ENCODE measurements around the gene ESPL1. TPM values are rescaled to one million over a fixed set of nuclear protein-coding genes. Genes with fewer than 3 reads are reported as not detected.

Gene ESPL1
- total RNA-seq, 2 experiments from 2014 or later, result 60.8 to 66.9 TPM

GRCh38 chr12:53265783-53266182 lies 2.3 kb upstream of the ESPL1 start:
- ChIA-PET POLR2A (no interaction called here), CTCF (interaction anchor here (0.8 to 6.8 kb wide), 7 partner anchors 14 to 69 kb away, joined by 3 to 113 read pairs (median 5); partner anchors contain the start of genes AAAS and PFDN5)
- peaks cover 26% of the 10 kb centered on the region for H3K36me3 Mint-ChIP-seq (ENCODE audit: low read depth)
- peaks cover 30% of the 10 kb centered on the region for H3K4me1 Mint-ChIP-seq
- intact Hi-C loops (cut with DNase I, micrococcal nuclease), result no loop called here
- DNase-seq (no peak), ATAC-seq (no peak)
- no peaks in the 10 kb centered on the region for H3K9me3 Mint-ChIP-seq (ENCODE audit: low read depth)
- no peaks in the 10 kb centered on the region for H3K27me3 Mint-ChIP-seq
- H3K4me3 Mint-ChIP-seq, result no peak overlapping the region
- H3K27ac Mint-ChIP-seq, result no peak overlapping the region

GRCh38 chr12:53267306-53267998 lies 647 bp upstream of the ESPL1 start:
- H3K4me3 Mint-ChIP-seq, result peak overlapping the region; percentile 92
- H3K9me3 Mint-ChIP-seq (ENCODE audit: low read depth), result no peaks in the 10 kb centered on the region
- H3K27me3 Mint-ChIP-seq, result no peaks in the 10 kb centered on the region
- DNase-seq (peak; percentile 62), ATAC-seq (peak; percentile 59)
- peaks cover 33% of the 10 kb centered on the region for H3K36me3 Mint-ChIP-seq (ENCODE audit: low read depth)
- intact Hi-C loops (cut with DNase I, micrococcal nuclease), result no loop called here
- peak overlapping the region; percentile 98 for H3K27ac Mint-ChIP-seq
- ChIA-PET POLR2A (interaction anchor here (0.6 to 3.4 kb wide), 14 partner anchors 10 to 408 kb away, joined by 3 to 14 read pairs (median 5); partner anchors contain the start of genes ATP5MC2, CSAD, TARBP2 and ZNF740), CTCF (interaction anchor here (0.5 to 6.8 kb wide), 32 partner anchors 11 to 233 kb away, joined by 3 to 113 read pairs (median 4); partner anchors contain the start of genes AAAS, MYG1, PFDN5 and SPRYD3)
- peaks cover 30% of the 10 kb centered on the region for H3K4me1 Mint-ChIP-seq

- Mint-ChIP-seq H3K4me1 (peaks cover 30% of the 10 kb centered on the region), H3K4me3 (peak overlapping the region; percentile 92), H3K9me3 (ENCODE audit: low read depth) (no peaks in the 10 kb centered on the region), H3K27me3 (no peaks in the 10 kb centered on the region), H3K27ac (peak overlapping the region; percentile 98), H3K36me3 (ENCODE audit: low read depth) (peaks cover 42% of the 10 kb centered on the region)
- ChIA-PET CTCF (interaction anchor here (0.5 to 6.8 kb wide), 29 partner anchors 9 to 390 kb away, joined by 3 to 113 read pairs (median 6); partner anchors contain the start of genes AAAS, MYG1, PFDN5 and SPRYD3), POLR2A (interaction anchor here (0.5 to 3.4 kb wide), 10 partner anchors 11 to 1097 kb away, joined by 3 to 13 read pairs (median 4); partner anchors contain the start of genes CSAD, TARBP2 and ZNF740)
- intact Hi-C loops (cut with DNase I, micrococcal nuclease), result loop anchor here (1.0 to 2.0 kb wide), 14 partner anchors 17 to 263 kb away; partner anchors contain the start of genes AAAS (in 2 of the 2), PFDN5 (in 2 of the 2), CSAD (in 1 of the 2) and EIF4B (in 1 of the 2)
- DNase-seq, result no peak
- ATAC-seq, result no peak
Observed at GRCh38 chr12:53268630-53269562, 797 bp downstream of the ESPL1 start.

- no peak overlapping the region for H3K4me3 Mint-ChIP-seq
- CTCF ChIA-PET, result no interaction called here
- H3K9me3 Mint-ChIP-seq (ENCODE audit: low read depth), result no peaks in the 10 kb centered on the region
- ATAC-seq (no peak), DNase-seq (no peak)
- H3K27me3 Mint-ChIP-seq, result no peaks in the 10 kb centered on the region
- no peak overlapping the region for H3K27ac Mint-ChIP-seq
- H3K4me1 Mint-ChIP-seq, result peaks cover 14% of the 10 kb centered on the region
- peaks cover 69% of the 10 kb centered on the region for H3K36me3 Mint-ChIP-seq (ENCODE audit: low read depth)
- intact Hi-C loops (cut with DNase I, micrococcal nuclease), result no loop called here
- POLR2A ChIA-PET, result interaction anchor here (0.6 kb wide), 1 partner anchor 90 kb away, joined by 3 read pairs; no protein-coding TSS in a partner anchor
Observed at GRCh38 chr12:53274445-53274844, 6.3 kb downstream of the ESPL1 start.

- no peak overlapping the region for H3K4me3 Mint-ChIP-seq
- H3K9me3 Mint-ChIP-seq (ENCODE audit: low read depth), result no peaks in the 10 kb centered on the region
- H3K27me3 Mint-ChIP-seq, result no peaks in the 10 kb centered on the region
- DNase-seq, result no peak
- peaks cover 66% of the 10 kb centered on the region for H3K36me3 Mint-ChIP-seq (ENCODE audit: low read depth)
- CTCF ChIA-PET, result interaction anchor here (0.5 to 1.0 kb wide), 2 partner anchors 64 to 229 kb away, joined by 4 to 5 read pairs; no protein-coding TSS in a partner anchor
- intact Hi-C loops (cut with DNase I, micrococcal nuclease), result no loop called here
- ATAC-seq, result no peak
- POLR2A ChIA-PET, result no interaction called here
- H3K4me1 Mint-ChIP-seq, result peaks cover 4% of the 10 kb centered on the region
- H3K27ac Mint-ChIP-seq, result no peak overlapping the region
Observed at GRCh38 chr12:53276511-53276910, 8.4 kb downstream of the ESPL1 start.

GRCh38 chr12:53277981-53278380 lies 9.9 kb downstream of the ESPL1 start:
- peaks cover 4% of the 10 kb centered on the region for H3K4me1 Mint-ChIP-seq
- POLR2A ChIA-PET, result interaction anchor here (0.7 to 1.1 kb wide), 2 partner anchors 10 to 11 kb away, joined by 3 to 4 read pairs; partner anchors contain the start of gene ESPL1

GRCh38 chr12:53279283-53279869 lies 11.3 kb downstream of the ESPL1 start:
- intact Hi-C loops (cut with DNase I, micrococcal nuclease), result no loop called here
- no peaks in the 10 kb centered on the region for H3K27me3 Mint-ChIP-seq
- no peak overlapping the region for H3K4me3 Mint-ChIP-seq
- peaks cover under 1% of the 10 kb centered on the region for H3K4me1 Mint-ChIP-seq
- ATAC-seq (no peak), DNase-seq (no peak)
- H3K36me3 Mint-ChIP-seq (ENCODE audit: low read depth), result peaks cover 70% of the 10 kb centered on the region
- ChIA-PET CTCF (interaction anchor here (0.9 to 1.6 kb wide), 4 partner anchors 10 to 104 kb away, joined by 3 to 4 read pairs (median 3); no protein-coding TSS in a partner anchor), POLR2A (interaction anchor here (1.1 kb wide), 1 partner anchor 11 kb away, joined by 3 read pairs; the partner anchor contains the start of gene ESPL1)
- no peak overlapping the region for H3K27ac Mint-ChIP-seq
- H3K9me3 Mint-ChIP-seq (ENCODE audit: low read depth), result no peaks in the 10 kb centered on the region

More at GRCh38 chr12:53277981-53278380, 9.9 kb downstream of the ESPL1 start:
- no peak overlapping the region for H3K27ac Mint-ChIP-seq
- no peak for DNase-seq
- no peak overlapping the region for H3K4me3 Mint-ChIP-seq
- CTCF ChIA-PET, result interaction anchor here (0.6 to 1.6 kb wide), 9 partner anchors 9 to 212 kb away, joined by 3 to 10 read pairs (median 4); no protein-coding TSS in a partner anchor
- intact Hi-C loops (cut with DNase I, micrococcal nuclease), result no loop called here
- H3K27me3 Mint-ChIP-seq, result no peaks in the 10 kb centered on the region
- no peaks in the 10 kb centered on the region for H3K9me3 Mint-ChIP-seq (ENCODE audit: low read depth)
- no peak for ATAC-seq
- H3K36me3 Mint-ChIP-seq (ENCODE audit: low read depth), result peaks cover 67% of the 10 kb centered on the region

GRCh38 chr12:53279888-53280498 lies 11.9 kb downstream of the ESPL1 start:
- peaks cover 66% of the 10 kb centered on the region for H3K36me3 Mint-ChIP-seq (ENCODE audit: low read depth)
- no peaks in the 10 kb centered on the region for H3K9me3 Mint-ChIP-seq (ENCODE audit: low read depth)
- ChIA-PET CTCF (interaction anchor here (0.7 to 1.6 kb wide), 5 partner anchors 9 to 105 kb away, joined by 3 to 4 read pairs (median 3); no protein-coding TSS in a partner anchor), POLR2A (interaction anchor here (1.1 kb wide), 1 partner anchor 12 kb away, joined by 3 read pairs; the partner anchor contains the start of gene ESPL1)
- no peaks in the 10 kb centered on the region for H3K4me1 Mint-ChIP-seq
- H3K27me3 Mint-ChIP-seq, result no peaks in the 10 kb centered on the region
- intact Hi-C loops (cut with DNase I, micrococcal nuclease), result no loop called here
- DNase-seq (no peak), ATAC-seq (no peak)
- no peak overlapping the region for H3K4me3 Mint-ChIP-seq
- no peak overlapping the region for H3K27ac Mint-ChIP-seq

- Mint-ChIP-seq H3K4me1 (peaks cover 15% of the 10 kb centered on the region), H3K27me3 (no peaks in the 10 kb centered on the region), H3K27ac (no peak overlapping the region), H3K9me3 (ENCODE audit: low read depth) (no peaks in the 10 kb centered on the region), H3K4me3 (no peak overlapping the region), H3K36me3 (ENCODE audit: low read depth) (peaks cover 68% of the 10 kb centered on the region)
- intact Hi-C loops (cut with DNase I, micrococcal nuclease), result no loop called here
- ChIA-PET POLR2A (interaction anchor here (0.7 to 1.2 kb wide), 3 partner anchors 14 to 175 kb away, joined by 3 read pairs; no protein-coding TSS in a partner anchor), CTCF (interaction anchor here (0.5 to 18.7 kb wide), 10 partner anchors 9 to 130 kb away, joined by 3 to 173 read pairs (median 3); partner anchors contain the start of gene AAAS)
- DNase-seq (no peak), ATAC-seq (no peak)
Observed at GRCh38 chr12:53286448-53286847, 18.3 kb downstream of the ESPL1 start.

GRCh38 chr12:53287741-53288216 lies 19.7 kb downstream of the ESPL1 start:
- no peak overlapping the region for H3K27ac Mint-ChIP-seq

More at GRCh38 chr12:53287741-53288216, 19.7 kb downstream of the ESPL1 start:
- ChIA-PET CTCF (interaction anchor here (0.9 to 18.7 kb wide), 9 partner anchors 14 to 222 kb away, joined by 3 to 173 read pairs (median 3); partner anchors contain the start of gene AAAS), POLR2A (interaction anchor here (1.2 kb wide), 1 partner anchor 18 kb away, joined by 3 read pairs; no protein-coding TSS in a partner anchor)
- ATAC-seq (peak; percentile 78), DNase-seq (peak; percentile 79)
- Mint-ChIP-seq H3K9me3 (ENCODE audit: low read depth) (no peaks in the 10 kb centered on the region), H3K4me1 (peaks cover 15% of the 10 kb centered on the region), H3K36me3 (ENCODE audit: low read depth) (peaks cover 66% of the 10 kb centered on the region), H3K27me3 (no peaks in the 10 kb centered on the region), H3K4me3 (no peak overlapping the region)
- intact Hi-C loops (cut with DNase I, micrococcal nuclease), result loop anchor here (1.0 kb wide), 2 partner anchors 74 to 128 kb away; no protein-coding TSS in a partner anchor

Data from activated CD4-positive, alpha-beta T cell treated with anti-CD3 and anti-CD28 coated beads for 36 hours (primary cell).